Endothelial cell of umbilical vein (primary cell): ENCODE data around the gene BTBD2.

ENCODE experiments used
- MYC ChIP-seq: IDR thresholded peaks from one replicate; pipeline ENCODE4 v1.6.1; 2011; ENCODE audit warnings: mild to moderate bottlenecking, low read depth, low read length
- TF ChIP-seq, protein P1 (sequence below), 2 donors: IDR thresholded peaks; 1 replicate in 1 of 2; 2 replicates in 1 of 2; pipeline ENCODE4 v1.5.1; 2011; ENCODE audit warnings: low read length in 2 of 2, mild to moderate bottlenecking in 2 of 2, moderate library complexity in 2 of 2, control low read depth in 1 of 2, inconsistent platforms in 1 of 2, low read depth in 1 of 2; ENCODE audit not compliant: insufficient read depth in 1 of 2; ENCODE audit errors: extremely low read depth in 1 of 2

DNA sequence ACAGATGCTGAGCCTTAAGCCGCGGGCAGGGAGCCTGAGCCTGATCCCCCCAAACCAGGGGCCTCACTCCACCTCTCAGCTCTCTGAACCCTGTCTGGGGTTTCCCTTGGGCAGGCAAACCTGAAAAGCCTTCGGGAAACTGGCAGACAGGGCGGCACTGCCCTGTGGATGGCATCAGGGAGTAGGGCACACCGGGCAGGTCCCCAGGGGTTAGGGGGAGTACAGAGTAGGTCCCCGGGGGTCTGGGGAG, 25.8 kb upstream of the BTBD2 start:
- no peak for TF ChIP-seq MYC
- TF ChIP-seq, protein P1, sequence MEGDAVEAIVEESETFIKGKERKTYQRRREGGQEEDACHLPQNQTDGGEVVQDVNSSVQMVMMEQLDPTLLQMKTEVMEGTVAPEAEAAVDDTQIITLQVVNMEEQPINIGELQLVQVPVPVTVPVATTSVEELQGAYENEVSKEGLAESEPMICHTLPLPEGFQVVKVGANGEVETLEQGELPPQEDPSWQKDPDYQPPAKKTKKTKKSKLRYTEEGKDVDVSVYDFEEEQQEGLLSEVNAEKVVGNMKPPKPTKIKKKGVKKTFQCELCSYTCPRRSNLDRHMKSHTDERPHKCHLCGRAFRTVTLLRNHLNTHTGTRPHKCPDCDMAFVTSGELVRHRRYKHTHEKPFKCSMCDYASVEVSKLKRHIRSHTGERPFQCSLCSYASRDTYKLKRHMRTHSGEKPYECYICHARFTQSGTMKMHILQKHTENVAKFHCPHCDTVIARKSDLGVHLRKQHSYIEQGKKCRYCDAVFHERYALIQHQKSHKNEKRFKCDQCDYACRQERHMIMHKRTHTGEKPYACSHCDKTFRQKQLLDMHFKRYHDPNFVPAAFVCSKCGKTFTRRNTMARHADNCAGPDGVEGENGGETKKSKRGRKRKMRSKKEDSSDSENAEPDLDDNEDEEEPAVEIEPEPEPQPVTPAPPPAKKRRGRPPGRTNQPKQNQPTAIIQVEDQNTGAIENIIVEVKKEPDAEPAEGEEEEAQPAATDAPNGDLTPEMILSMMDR (IDR thresholded peaks at IDR 0.05; ENCODE audit: extremely low read depth in 1 of 2, insufficient read depth in 1 of 2, low read depth in 1 of 2, low read length in 2 of 2) = no peak
